Breast epithelium (tissue), 4 donors: Measurements from ENCODE around the gene RAD51D. TPM values are rescaled to one million over a fixed set of nuclear protein-coding genes. Genes with fewer than 3 reads are reported as not detected.
"Not testable (repeated sequence)": the region's sequence is repeated elsewhere in the genome, so short reads cannot be mapped to it uniquely, and the experiment has no call there.

ENCODE experiments used
- DNase-seq, 2 donors: peaks; one replicate each; pipeline ENCODE4 v3.0.0-alpha.2; 2019; ENCODE audit warnings: low spot score in 2 of 2
- H3K27ac ChIP-seq, 2 donors: fragments of 200-600 bp; sonication (generic) in 1 of 2; one replicate each; pipeline ENCODE4 v1.5.1; 2016 to 2019; ENCODE audit warnings: mild to moderate bottlenecking in 1 of 2
- H3K27me3 ChIP-seq, 2 donors: fragments of 200-600 bp; sonication (generic) in 1 of 2; one replicate each; pipeline versions ENCODE4 v1.5.1 to v1.6.0; 2017 to 2019; ENCODE audit warnings: control low read depth in 1 of 2, mild to moderate bottlenecking in 1 of 2
- H3K36me3 ChIP-seq: fragments of 200-600 bp; one replicate; pipeline ENCODE4 v1.5.1; 2019
- H3K4me1 ChIP-seq, 2 donors: fragments of 200-600 bp; sonication (generic); one replicate each; pipeline ENCODE4 v1.5.1; 2016 to 2019; ENCODE audit warnings: control low read depth in 1 of 2
- H3K4me3 ChIP-seq, 3 donors: fragments of 200-600 bp; sonication (generic); 1 replicate in 2 of 3; 2 replicates in 1 of 3; pipeline ENCODE4 v1.5.1; 2016 to 2019; ENCODE audit warnings: mild to moderate bottlenecking in 3 of 3, moderate library complexity in 2 of 3
- H3K9me3 ChIP-seq, 2 donors: fragments of 200-600 bp; sonication (generic) in 1 of 2; one replicate each; pipeline ENCODE4 v1.5.1; 2016 to 2019; ENCODE audit warnings: control low read depth in 1 of 2
- CTCF ChIP-seq, 3 donors: fragments of 450-650 bp; IDR thresholded peaks; one replicate each; pipeline ENCODE4 v1.5.1; 2016 to 2017; ENCODE audit warnings: antibody characterized with exemption in 3 of 3, mild to moderate bottlenecking in 3 of 3, moderate library complexity in 3 of 3
- POLR2A ChIP-seq: fragments of 450-650 bp; IDR thresholded peaks from one replicate; pipeline ENCODE4 v1.6.1; 2016; ENCODE audit warnings: antibody characterized with exemption, mild to moderate bottlenecking, moderate library complexity
- POLR2AphosphoS5 ChIP-seq, 3 donors: sonication (generic); formaldehyde crosslinking; IDR thresholded peaks; one replicate each; pipeline ENCODE4 v1.6.1; 2017; ENCODE audit warnings: antibody characterized with exemption in 3 of 3
- intact Hi-C: fragments of 100-400 bp; cut with DNase I; formaldehyde crosslinking; loops from one replicate; pipeline ENCODE4 v1.15.1; 2023; ENCODE audit warnings: low total_unique reads
- total RNA-seq, 3 donors: library from RNA; depleted of rRNA; stranded (reverse); fragments of >200 nt; gene quantifications; one replicate each; pipeline ENCODE4 v1.1.0, GENCODE V29; 2016

The RAD51D gene
- total RNA-seq, 3 donors from 2014 or later: 7.9 to 12.6 (median 10.5) TPM

- TF ChIP-seq POLR2AphosphoS5 (IDR thresholded peaks at IDR 0.05) (no peak), POLR2A (no peak), CTCF (IDR thresholded peaks at IDR 0.05) (no peak)
- Histone ChIP-seq H3K4me1 (no peaks in the 10 kb centered on the region), H3K27me3 (no peaks in the 10 kb centered on the region), H3K4me3 (no peak overlapping the region), H3K9me3 (no peaks in the 10 kb centered on the region), H3K36me3 (no peaks in the 10 kb centered on the region), H3K27ac (no peak overlapping the region)
- DNase-seq: no peak
- intact Hi-C loops: no loop called here
Observed at GRCh38 chr17:35155246-35155645, 35.6 kb upstream of the RAD51D start.

- Histone ChIP-seq H3K4me3 (no peak overlapping the region), H3K36me3 (no peaks in the 10 kb centered on the region), H3K27me3 (no peaks in the 10 kb centered on the region), H3K4me1 (no peaks in the 10 kb centered on the region), H3K9me3 (no peaks in the 10 kb centered on the region), H3K27ac (no peak overlapping the region)
- intact Hi-C loops: no loop called here
- no peak for DNase-seq
- TF ChIP-seq POLR2AphosphoS5 (IDR thresholded peaks at IDR 0.05) (no peak), CTCF (IDR thresholded peaks at IDR 0.05) (no peak)
Observed at GRCh38 chr17:35154196-35155165, 34.8 kb upstream of the RAD51D start.

GRCh38 chr17:35152421-35153140, 32.9 kb upstream of the RAD51D start:
- TF ChIP-seq POLR2AphosphoS5 (IDR thresholded peaks at IDR 0.05): no peak
- TF ChIP-seq POLR2A: no peak
- TF ChIP-seq CTCF (IDR thresholded peaks at IDR 0.05): no peak
- intact Hi-C loops: no loop called here
- no peak for DNase-seq
- Histone ChIP-seq H3K27me3 (no peaks in the 10 kb centered on the region), H3K9me3 (no peaks in the 10 kb centered on the region), H3K4me1 (no peaks in the 10 kb centered on the region), H3K36me3 (no peaks in the 10 kb centered on the region), H3K27ac (no peak overlapping the region), H3K4me3 (no peak overlapping the region)

GRCh38 chr17:35151080-35151479, 31.4 kb upstream of the RAD51D start:
- intact Hi-C loops: not testable (repeated sequence)

GRCh38 chr17:35149941-35150340, 30.3 kb upstream of the RAD51D start:
- DNase-seq: no peak
- no peak overlapping the region for H3K27ac ChIP-seq
- H3K4me1 ChIP-seq: no peaks in the 10 kb centered on the region
- H3K4me3 ChIP-seq: no peak overlapping the region
- no peaks in the 10 kb centered on the region for H3K36me3 ChIP-seq
- intact Hi-C loops: no loop called here
- TF ChIP-seq POLR2A (no peak), CTCF (IDR thresholded peaks at IDR 0.05) (no peak), POLR2AphosphoS5 (IDR thresholded peaks at IDR 0.05) (no peak)
- H3K27me3 ChIP-seq: no peaks in the 10 kb centered on the region
- no peaks in the 10 kb centered on the region for H3K9me3 ChIP-seq

More at GRCh38 chr17:35151080-35151479, 31.4 kb upstream of the RAD51D start:
- DNase-seq, H3K9me3 ChIP-seq, H3K4me1 ChIP-seq, H3K4me3 ChIP-seq, H3K27me3 ChIP-seq, H3K27ac ChIP-seq, H3K36me3 ChIP-seq: not testable (repeated sequence)
